ENCODE results near the gene AVL9.
"Not testable (repeated sequence)": the region's sequence is repeated elsewhere in the genome, so short reads cannot be mapped to it uniquely, and the experiment has no call there.

Gene AVL9

GRCh38 chr7:32603492-32603891, 108.2 kb downstream of the AVL9 start:
- H3K4me3 ChIP-seq (ENCODE audit: low read depth in 1 of 5, low read length in 5 of 5); H3K27ac ChIP-seq (ENCODE audit: low read depth, low read length); H3K27me3 ChIP-seq (ENCODE audit: control insufficient read depth in 5 of 5, insufficient read depth in 4 of 5, low read length in 5 of 5); H3K9ac ChIP-seq (ENCODE audit: low read length in 5 of 5); H3K4me1 ChIP-seq (ENCODE audit: control insufficient read depth in 5 of 5, insufficient read depth in 5 of 5, low read length in 5 of 5); H3K9me3 ChIP-seq (ENCODE audit: control insufficient read depth in 5 of 5, low read length in 5 of 5); H3K36me3 ChIP-seq (ENCODE audit: control insufficient read depth in 5 of 5, insufficient read depth in 5 of 5, low read length in 5 of 5): not testable (repeated sequence)

- not testable (repeated sequence) for H3K4me1 ChIP-seq (ENCODE audit: control insufficient read depth in 5 of 5, insufficient read depth in 5 of 5, low read length in 5 of 5); H3K36me3 ChIP-seq (ENCODE audit: control insufficient read depth in 5 of 5, insufficient read depth in 5 of 5, low read length in 5 of 5); H3K9ac ChIP-seq (ENCODE audit: low read length in 5 of 5); H3K4me3 ChIP-seq (ENCODE audit: low read depth in 1 of 5, low read length in 5 of 5); H3K27ac ChIP-seq (ENCODE audit: low read depth, low read length); H3K27me3 ChIP-seq (ENCODE audit: control insufficient read depth in 5 of 5, insufficient read depth in 4 of 5, low read length in 5 of 5); H3K9me3 ChIP-seq (ENCODE audit: control insufficient read depth in 5 of 5, low read length in 5 of 5)
Measured at GRCh38 chr7:32604047-32604446, 108.8 kb downstream of the AVL9 start.

DNA sequence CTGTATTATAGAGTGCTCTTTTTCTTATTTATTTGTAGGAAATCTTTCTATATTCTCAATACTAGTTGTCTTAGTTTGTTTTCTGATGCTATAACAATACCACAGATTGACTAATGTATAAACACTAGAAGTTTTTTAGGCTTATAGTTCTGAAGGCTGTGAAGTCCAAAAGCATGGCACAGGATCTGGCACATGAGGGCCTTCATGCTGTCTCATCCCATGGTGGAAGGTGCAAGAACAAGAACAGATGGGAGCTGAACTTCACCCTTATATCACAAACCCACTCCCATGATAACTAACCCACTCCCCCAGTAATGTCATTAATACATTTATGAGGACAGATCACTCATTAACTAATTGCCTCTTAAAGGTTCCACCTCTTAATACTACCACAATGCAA, 109.7 kb downstream of the AVL9 start:
- Histone ChIP-seq H3K9me3 (ENCODE audit: control insufficient read depth in 5 of 5, low read length in 5 of 5) (peaks cover 0 to 6% (median 0%) of the 10 kb centered on the region in 5 donors), H3K4me3 (ENCODE audit: low read depth in 1 of 5, low read length in 5 of 5) (no peak overlapping the region), H3K9ac (ENCODE audit: low read length in 5 of 5) (no peak overlapping the region), H3K4me1 (ENCODE audit: control insufficient read depth in 5 of 5, insufficient read depth in 5 of 5, low read length in 5 of 5) (peaks cover 0 to 2% (median 0%) of the 10 kb centered on the region in 5 donors), H3K27me3 (ENCODE audit: control insufficient read depth in 5 of 5, insufficient read depth in 4 of 5, low read length in 5 of 5) (no peaks in the 10 kb centered on the region), H3K36me3 (ENCODE audit: control insufficient read depth in 5 of 5, insufficient read depth in 5 of 5, low read length in 5 of 5) (no peaks in the 10 kb centered on the region), H3K27ac (ENCODE audit: low read depth, low read length) (no peak overlapping the region)

GRCh38 chr7:32609463-32609862, 114.2 kb downstream of the AVL9 start:
- Histone ChIP-seq H3K9ac (ENCODE audit: low read length in 5 of 5) (no peak overlapping the region), H3K9me3 (ENCODE audit: control insufficient read depth in 5 of 5, low read length in 5 of 5) (peaks cover 0 to 4% (median 0%) of the 10 kb centered on the region in 5 donors), H3K36me3 (ENCODE audit: control insufficient read depth in 5 of 5, insufficient read depth in 5 of 5, low read length in 5 of 5) (no peaks in the 10 kb centered on the region), H3K27ac (ENCODE audit: low read depth, low read length) (no peak overlapping the region), H3K27me3 (ENCODE audit: control insufficient read depth in 5 of 5, insufficient read depth in 4 of 5, low read length in 5 of 5) (no peaks in the 10 kb centered on the region), H3K4me1 (ENCODE audit: control insufficient read depth in 5 of 5, insufficient read depth in 5 of 5, low read length in 5 of 5) (peaks cover 2 to 16% (median 12%) of the 10 kb centered on the region in 5 donors), H3K4me3 (ENCODE audit: low read depth in 1 of 5, low read length in 5 of 5) (no peak overlapping the region)

DNA sequence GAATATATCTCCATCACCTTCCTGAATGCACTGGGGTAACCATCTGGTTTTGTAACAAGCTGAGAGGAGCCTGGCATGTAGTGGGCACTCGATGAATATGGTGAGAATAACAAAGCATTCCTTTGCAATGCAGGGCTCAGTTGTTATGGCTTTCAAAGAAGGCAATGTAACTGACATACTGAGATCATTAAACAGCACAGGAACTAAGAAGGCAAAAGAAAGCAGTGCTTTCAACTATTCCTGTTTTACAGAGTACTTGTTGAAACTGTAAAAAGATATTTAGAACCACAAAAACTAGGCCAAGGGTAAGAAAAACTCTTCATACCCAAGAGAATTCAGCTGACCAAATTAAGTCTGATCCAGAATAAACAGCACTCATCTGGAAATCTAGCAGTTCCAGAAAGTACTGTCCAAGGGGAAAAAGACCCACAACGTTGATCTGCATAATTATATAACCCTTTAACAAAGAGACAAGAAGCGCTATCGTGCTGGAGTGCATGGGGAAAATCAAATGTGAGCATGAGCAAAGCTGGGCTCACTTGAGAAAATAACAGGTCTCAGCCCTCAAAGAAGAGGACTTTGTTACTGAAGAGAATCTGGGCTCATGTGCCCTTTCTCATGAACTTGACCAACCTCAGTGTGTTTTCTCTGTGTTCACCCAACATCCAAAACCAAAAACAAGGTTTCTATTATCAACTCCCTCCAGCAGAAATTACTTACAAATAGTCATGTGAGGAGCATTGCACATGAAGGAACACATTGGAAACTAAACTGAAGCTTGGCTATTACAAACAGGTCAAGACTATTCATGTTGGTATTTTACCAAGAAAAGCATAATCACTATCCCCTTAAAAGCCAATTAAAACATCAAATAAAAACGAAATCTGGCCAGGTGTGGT, 116.2 kb downstream of the AVL9 start:
- Histone ChIP-seq H3K36me3 (ENCODE audit: control insufficient read depth in 5 of 5, insufficient read depth in 5 of 5, low read length in 5 of 5) (no peaks in the 10 kb centered on the region), H3K27ac (ENCODE audit: low read depth, low read length) (peak overlapping the region; percentile 86), H3K9me3 (ENCODE audit: control insufficient read depth in 5 of 5, low read length in 5 of 5) (no peaks in the 10 kb centered on the region), H3K4me1 (ENCODE audit: control insufficient read depth in 5 of 5, insufficient read depth in 5 of 5, low read length in 5 of 5) (peaks cover 2 to 18% (median 16%) of the 10 kb centered on the region in 5 donors), H3K27me3 (ENCODE audit: control insufficient read depth in 5 of 5, insufficient read depth in 4 of 5, low read length in 5 of 5) (no peaks in the 10 kb centered on the region), H3K9ac (ENCODE audit: low read length in 5 of 5) (peak overlapping the region in 1 of 5 donors; percentile 35), H3K4me3 (ENCODE audit: low read depth in 1 of 5, low read length in 5 of 5) (peak overlapping the region in 2 of 5 donors; percentile 13 to 50)

GRCh38 chr7:32616625-32617024, 121.3 kb downstream of the AVL9 start:
- Histone ChIP-seq H3K4me3 (ENCODE audit: low read depth in 1 of 5, low read length in 5 of 5) (no peak overlapping the region), H3K27me3 (ENCODE audit: control insufficient read depth in 5 of 5, insufficient read depth in 4 of 5, low read length in 5 of 5) (no peaks in the 10 kb centered on the region), H3K9me3 (ENCODE audit: control insufficient read depth in 5 of 5, low read length in 5 of 5) (no peaks in the 10 kb centered on the region), H3K36me3 (ENCODE audit: control insufficient read depth in 5 of 5, insufficient read depth in 5 of 5, low read length in 5 of 5) (no peaks in the 10 kb centered on the region), H3K27ac (ENCODE audit: low read depth, low read length) (no peak overlapping the region), H3K9ac (ENCODE audit: low read length in 5 of 5) (no peak overlapping the region), H3K4me1 (ENCODE audit: control insufficient read depth in 5 of 5, insufficient read depth in 5 of 5, low read length in 5 of 5) (peaks cover 0 to 12% (median 6%) of the 10 kb centered on the region in 5 donors)

- Histone ChIP-seq H3K27me3 (ENCODE audit: control insufficient read depth in 5 of 5, insufficient read depth in 4 of 5, low read length in 5 of 5) (no peaks in the 10 kb centered on the region), H3K27ac (ENCODE audit: low read depth, low read length) (no peak overlapping the region), H3K36me3 (ENCODE audit: control insufficient read depth in 5 of 5, insufficient read depth in 5 of 5, low read length in 5 of 5) (no peaks in the 10 kb centered on the region), H3K4me3 (ENCODE audit: low read depth in 1 of 5, low read length in 5 of 5) (no peak overlapping the region), H3K4me1 (ENCODE audit: control insufficient read depth in 5 of 5, insufficient read depth in 5 of 5, low read length in 5 of 5) (peaks cover 0 to 9% (median 0%) of the 10 kb centered on the region in 5 donors), H3K9me3 (ENCODE audit: control insufficient read depth in 5 of 5, low read length in 5 of 5) (no peaks in the 10 kb centered on the region), H3K9ac (ENCODE audit: low read length in 5 of 5) (no peak overlapping the region)
Measured at GRCh38 chr7:32618470-32618869, 123.2 kb downstream of the AVL9 start.

DNA sequence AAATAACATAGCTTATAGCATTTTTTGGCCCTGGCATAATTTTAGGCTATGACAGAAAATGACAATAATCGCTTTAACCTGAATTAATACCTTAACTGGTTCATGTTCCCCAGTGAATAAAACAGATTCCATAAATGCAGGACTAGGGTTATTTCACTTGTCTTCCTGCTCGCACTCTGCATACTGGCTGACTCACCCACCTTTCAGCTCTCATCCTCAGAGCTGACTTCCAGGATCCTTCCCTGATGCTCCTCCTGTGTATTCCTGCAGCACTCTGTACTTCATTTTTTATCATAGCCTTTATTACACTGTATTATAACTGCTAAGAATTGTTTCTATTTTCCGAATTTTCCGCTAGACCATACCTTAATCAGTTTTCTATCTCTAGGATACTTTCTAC, 123.7 kb downstream of the AVL9 start:
- Histone ChIP-seq H3K9me3 (ENCODE audit: control insufficient read depth in 5 of 5, low read length in 5 of 5) (no peaks in the 10 kb centered on the region), H3K4me3 (ENCODE audit: low read depth in 1 of 5, low read length in 5 of 5) (no peak overlapping the region), H3K9ac (ENCODE audit: low read length in 5 of 5) (no peak overlapping the region), H3K27me3 (ENCODE audit: control insufficient read depth in 5 of 5, insufficient read depth in 4 of 5, low read length in 5 of 5) (no peaks in the 10 kb centered on the region), H3K4me1 (ENCODE audit: control insufficient read depth in 5 of 5, insufficient read depth in 5 of 5, low read length in 5 of 5) (peaks cover 0 to 9% (median 0%) of the 10 kb centered on the region in 5 donors), H3K27ac (ENCODE audit: low read depth, low read length) (no peak overlapping the region), H3K36me3 (ENCODE audit: control insufficient read depth in 5 of 5, insufficient read depth in 5 of 5, low read length in 5 of 5) (no peaks in the 10 kb centered on the region)

- not testable (repeated sequence) for H3K9me3 ChIP-seq (ENCODE audit: control insufficient read depth in 5 of 5, low read length in 5 of 5); H3K9ac ChIP-seq (ENCODE audit: low read length in 5 of 5); H3K4me1 ChIP-seq (ENCODE audit: control insufficient read depth in 5 of 5, insufficient read depth in 5 of 5, low read length in 5 of 5); H3K4me3 ChIP-seq (ENCODE audit: low read depth in 1 of 5, low read length in 5 of 5); H3K27ac ChIP-seq (ENCODE audit: low read depth, low read length); H3K27me3 ChIP-seq (ENCODE audit: control insufficient read depth in 5 of 5, insufficient read depth in 4 of 5, low read length in 5 of 5); H3K36me3 ChIP-seq (ENCODE audit: control insufficient read depth in 5 of 5, insufficient read depth in 5 of 5, low read length in 5 of 5)
Measured at GRCh38 chr7:32619416-32619815, 124.1 kb downstream of the AVL9 start.

DNA sequence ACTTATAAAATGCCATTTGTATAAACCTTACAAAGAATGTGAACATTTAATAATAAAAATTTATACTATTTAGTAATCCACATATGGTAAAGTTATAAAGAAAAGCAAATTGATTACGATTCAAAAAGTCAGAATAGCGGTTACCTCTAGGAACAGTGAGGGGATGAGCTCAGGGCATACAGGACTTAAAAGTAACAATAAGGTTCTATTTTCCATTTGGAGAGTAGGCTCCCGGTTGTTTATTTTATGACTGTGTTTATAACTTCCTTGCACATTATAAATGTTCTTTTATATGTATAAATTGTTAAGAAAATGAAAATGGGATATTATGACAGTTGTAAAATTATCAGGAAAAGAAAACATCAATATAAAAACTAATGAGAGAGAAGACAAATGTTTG, 135.7 kb downstream of the AVL9 start:
- no peaks in the 10 kb centered on the region for H3K4me1 ChIP-seq (ENCODE audit: control insufficient read depth in 5 of 5, insufficient read depth in 5 of 5, low read length in 5 of 5)

More for the DNA sequence above, 135.7 kb downstream of the AVL9 start:
- no peak overlapping the region for H3K9ac ChIP-seq (ENCODE audit: low read length in 5 of 5)
- no peak overlapping the region for H3K27ac ChIP-seq (ENCODE audit: low read depth, low read length)
- H3K9me3 ChIP-seq (ENCODE audit: control insufficient read depth in 5 of 5, low read length in 5 of 5): no peaks in the 10 kb centered on the region
- H3K27me3 ChIP-seq (ENCODE audit: control insufficient read depth in 5 of 5, insufficient read depth in 4 of 5, low read length in 5 of 5): no peaks in the 10 kb centered on the region
- no peak overlapping the region for H3K4me3 ChIP-seq (ENCODE audit: low read depth in 1 of 5, low read length in 5 of 5)
- H3K36me3 ChIP-seq (ENCODE audit: control insufficient read depth in 5 of 5, insufficient read depth in 5 of 5, low read length in 5 of 5): no peaks in the 10 kb centered on the region

Data from subcutaneous abdominal adipose tissue (tissue), 5 donors.